DMS79 treated with DMSO at 0.1 percent for 48 hours (cell line): ENCODE measurements around the gene CASK.

Source experiments
- DNase-seq: peaks from one replicate; lab custom pipeline; 2025; lab: John Stamatoyannopoulos, UW

CASK gene

DNA sequence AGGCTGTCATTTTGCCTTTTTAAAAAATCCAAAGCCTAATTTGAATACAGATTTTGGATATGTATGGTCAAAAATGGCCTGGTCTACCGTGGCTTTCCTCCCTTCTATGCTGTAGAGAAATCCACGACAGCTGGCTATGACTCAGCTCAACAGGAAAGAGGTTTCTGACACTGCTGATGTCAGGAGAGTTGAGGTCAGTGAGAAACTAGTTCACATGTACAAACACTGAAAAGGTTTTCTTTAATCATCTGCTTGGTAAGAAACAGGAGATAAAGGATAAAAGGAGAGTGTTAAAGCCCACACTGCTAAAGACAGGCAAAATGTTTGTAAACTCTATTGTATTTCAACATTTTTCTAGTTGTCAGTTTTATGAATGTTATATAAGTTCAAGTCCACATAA, 362.3 kb downstream of the CASK start:
- DNase-seq, result no peak

DNA sequence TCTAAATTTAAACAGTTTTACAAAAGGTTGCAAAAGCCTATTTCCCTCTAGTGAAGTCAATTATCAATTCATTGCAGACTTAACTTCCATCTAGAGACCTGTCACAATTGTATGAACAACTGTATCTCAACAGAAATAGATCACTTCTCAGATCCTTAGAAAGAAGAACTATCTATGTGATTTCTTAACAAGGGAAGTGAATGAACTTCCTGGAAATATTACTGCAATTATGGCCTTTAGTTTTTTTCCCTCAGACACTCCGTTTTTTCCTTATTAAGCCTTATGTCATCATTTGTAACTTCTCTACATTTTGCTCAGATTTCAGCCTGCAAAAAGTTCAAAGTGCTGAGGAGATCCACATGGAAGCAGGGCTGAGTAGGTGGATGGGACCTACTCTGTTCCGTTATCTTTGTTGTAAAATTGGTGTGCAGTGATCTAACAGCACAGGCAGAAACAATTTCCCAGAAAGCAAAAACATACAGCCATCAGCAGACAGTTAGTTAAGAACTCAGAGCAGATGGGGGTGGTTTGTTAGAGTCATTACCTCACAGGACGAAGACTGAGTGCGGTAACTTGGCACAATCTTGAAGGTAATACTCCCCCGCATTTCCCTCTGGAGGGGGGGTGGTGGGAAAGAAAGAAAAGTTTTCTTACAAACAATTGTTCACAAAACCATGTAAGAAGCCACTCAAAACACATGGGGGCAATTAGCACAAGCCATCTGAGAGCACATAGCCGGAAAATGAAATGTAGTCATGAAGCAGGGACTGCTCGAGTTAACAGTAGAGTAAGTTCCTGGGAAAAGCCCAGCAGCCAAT, 363.9 kb downstream of the CASK start:
- no peak for DNase-seq

DNA sequence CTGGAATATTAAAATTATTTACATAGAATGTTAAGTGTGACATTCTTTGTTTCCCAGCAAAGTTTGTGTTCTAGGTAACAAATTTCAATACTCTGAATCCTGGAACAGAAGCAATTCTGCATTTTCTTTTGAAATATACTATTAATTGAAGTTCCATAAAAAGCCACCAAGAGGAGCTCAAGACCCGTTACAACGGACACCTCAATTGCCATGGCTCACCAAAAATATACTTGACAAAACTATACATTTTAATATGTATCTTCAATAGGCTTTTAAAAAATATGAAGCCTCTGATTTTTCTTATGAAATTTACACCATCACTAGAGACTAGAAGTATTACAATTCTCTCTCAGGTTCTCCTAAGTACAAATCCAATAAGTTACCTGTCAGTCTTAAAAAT, 364.8 kb downstream of the CASK start:
- no peak for DNase-seq

- no peak for DNase-seq
These were observed 366.4 kb downstream of the CASK start for GRCh38 chrX:41556958-41557357.

DNA sequence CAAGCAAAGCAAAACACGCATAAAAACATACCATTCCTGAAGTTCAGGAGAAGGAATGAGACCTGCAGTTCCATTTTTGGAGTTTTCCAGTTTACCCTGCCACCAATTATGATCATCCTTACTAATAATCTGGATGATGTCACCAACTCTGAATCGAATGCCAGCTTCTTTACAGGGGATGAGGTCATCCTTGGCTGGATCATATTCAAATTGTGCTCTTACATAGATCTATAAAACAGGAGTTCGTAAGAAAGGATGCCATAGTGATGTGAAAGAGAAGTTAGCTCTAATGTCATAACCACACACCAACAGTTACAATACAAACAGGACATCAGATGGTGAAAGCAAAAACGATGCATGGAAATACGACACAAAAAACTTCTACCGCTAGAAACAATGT, 369.7 kb downstream of the CASK start:
- DNase-seq, result no peak

GRCh38 chrX:41548411-41548810, 374.9 kb downstream of the CASK start:
- DNase-seq, result no peak

- no peak for DNase-seq
These were observed 379.7 kb downstream of the CASK start for GRCh38 chrX:41543668-41544067.

- DNase-seq, result no peak
These were observed 380.3 kb downstream of the CASK start for GRCh38 chrX:41543025-41543424.

DNA sequence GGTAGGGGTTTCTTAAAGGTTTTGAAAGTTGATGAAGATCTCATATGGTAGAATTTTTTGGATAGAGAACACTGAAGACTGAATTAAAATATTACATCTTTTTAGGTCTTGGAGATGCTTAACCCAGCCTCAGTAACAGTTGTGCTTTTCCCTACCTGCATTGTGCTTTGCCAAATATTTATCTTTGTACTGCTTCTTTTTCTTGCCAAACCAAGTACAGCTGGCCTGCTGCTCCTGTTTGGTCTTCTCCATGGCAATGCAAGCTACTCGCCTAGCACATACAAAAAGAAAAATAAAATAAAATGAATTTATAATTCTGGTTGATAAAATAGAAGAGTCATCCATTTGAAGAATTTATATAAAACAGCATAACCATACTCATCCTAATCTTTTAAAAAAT, 380.8 kb downstream of the CASK start:
- DNase-seq, result no peak

DNA sequence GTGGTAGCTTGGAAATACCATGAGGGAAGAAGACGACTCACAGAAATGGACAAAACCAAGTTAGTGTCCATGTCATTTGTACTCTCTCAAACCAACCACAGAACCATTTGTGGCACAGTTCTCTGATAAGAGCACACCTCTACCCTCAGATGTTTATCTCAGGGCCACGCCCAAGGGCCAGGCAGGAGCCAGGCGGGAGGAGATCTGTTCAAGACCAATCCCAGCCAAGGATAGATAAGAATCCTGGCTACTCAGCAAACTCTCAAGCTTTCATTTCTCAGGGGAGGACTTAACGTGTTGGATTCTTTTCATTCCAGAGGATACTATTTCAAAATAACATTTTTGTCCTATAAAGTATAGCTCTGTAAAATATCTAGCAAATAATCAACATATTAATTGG, 381.2 kb downstream of the CASK start:
- no peak for DNase-seq

DNA sequence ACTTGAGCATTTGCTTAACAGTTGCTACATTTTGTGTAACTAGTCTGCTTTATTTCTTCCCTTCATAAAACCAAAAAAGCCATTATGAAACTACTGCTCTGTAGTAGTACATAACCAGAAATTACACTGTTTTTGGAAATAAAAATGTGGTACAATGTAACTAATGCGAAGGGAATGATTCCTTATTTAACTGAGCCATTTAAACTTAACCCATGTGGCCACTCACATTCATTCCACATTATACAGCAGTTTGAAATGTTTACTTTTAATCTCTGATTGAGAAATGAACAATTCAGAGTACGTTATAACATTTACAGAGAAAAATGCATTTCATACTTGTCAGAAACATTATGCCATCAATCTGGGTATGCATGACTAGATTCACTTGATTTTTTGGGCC, 382.0 kb downstream of the CASK start:
- no peak for DNase-seq

DNA sequence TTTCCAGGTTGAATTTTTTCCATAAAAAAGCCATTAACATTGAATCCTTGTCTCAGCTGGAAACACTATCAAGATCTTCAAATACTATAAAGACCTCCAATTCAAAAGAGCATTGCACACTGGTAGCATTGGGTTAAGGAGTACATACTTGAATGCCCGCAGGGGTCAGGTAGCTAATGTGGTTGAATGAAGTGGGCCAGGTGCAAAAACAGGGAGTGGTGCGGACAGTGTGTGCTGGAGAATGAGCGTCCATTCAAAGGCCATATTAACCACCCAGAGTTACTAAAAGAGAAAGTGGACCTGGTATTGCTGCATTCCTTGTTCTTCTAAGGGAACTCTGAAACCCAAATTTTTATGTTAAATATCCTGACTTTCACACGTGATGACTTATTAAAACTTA, 384.6 kb downstream of the CASK start:
- DNase-seq, result peak; percentile 32

GRCh38 chrX:41530085-41530484, 393.3 kb downstream of the CASK start:
- DNase-seq, result no peak

- DNase-seq, result no peak
These were observed 394.1 kb downstream of the CASK start for GRCh38 chrX:41529221-41529620.

- DNase-seq, result no peak
These were observed 394.6 kb downstream of the CASK start for GRCh38 chrX:41528784-41529183.

GRCh38 chrX:41526925-41527324, 396.4 kb downstream of the CASK start:
- DNase-seq, result no peak

GRCh38 chrX:41526271-41526670, 397.1 kb downstream of the CASK start:
- no peak for DNase-seq

- DNase-seq, result no peak
These were observed 400.7 kb downstream of the CASK start for GRCh38 chrX:41522671-41523070.

GRCh38 chrX:41522081-41522480, 401.3 kb downstream of the CASK start:
- no peak for DNase-seq

DNA sequence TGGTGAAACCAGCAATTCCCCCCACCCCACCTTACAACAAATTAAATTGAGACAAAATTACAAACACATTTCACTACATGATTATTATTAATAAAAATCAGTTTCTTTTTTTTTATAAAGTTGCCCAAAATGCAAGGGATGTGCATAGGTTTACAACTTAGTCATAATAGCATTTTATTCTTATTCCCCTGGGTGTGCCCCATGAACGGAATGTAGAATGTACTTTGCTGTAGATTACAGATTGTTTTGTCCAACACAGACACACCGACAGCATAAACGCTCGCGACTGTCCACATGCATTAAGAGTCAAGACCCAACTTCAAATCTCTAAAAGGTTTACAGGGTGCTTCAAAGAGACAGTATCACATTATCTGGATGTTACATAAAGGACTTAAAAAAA, 403.9 kb downstream of the CASK start:
- no peak for DNase-seq

DNA sequence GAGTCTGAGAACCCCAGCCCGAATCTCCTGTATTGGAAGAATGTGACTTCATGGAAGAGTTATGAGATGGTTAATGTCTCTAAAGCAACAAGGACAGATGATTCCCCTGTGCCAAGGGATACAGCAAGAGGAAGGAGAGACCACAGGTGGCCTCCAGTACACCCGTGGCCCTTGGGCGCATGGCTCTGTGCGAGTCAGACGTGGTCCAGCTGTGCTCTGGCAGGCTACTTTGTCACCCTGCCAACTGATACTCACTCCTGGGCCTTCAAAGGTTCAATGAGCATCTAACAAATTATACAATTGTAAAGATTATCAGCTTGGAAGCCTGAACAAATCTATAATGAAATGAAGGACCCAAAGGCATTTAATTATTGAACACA, 404.5 kb downstream of the CASK start:
- DNase-seq, result no peak

- DNase-seq, result no peak
These were observed 405.1 kb downstream of the CASK start for GRCh38 chrX:41518127-41518840.

GRCh38 chrX:41516999-41517765, 406.2 kb downstream of the CASK start:
- DNase-seq, result no peak
